ENCODE results near the gene TET1. TPM values are rescaled to one million over a fixed set of nuclear protein-coding genes. Genes with fewer than 3 reads are reported as not detected.

Gene TET1
- total RNA-seq, 6 donors from 2014 or later: 0.55 to 2.0 (median 1.2) TPM

DNA sequence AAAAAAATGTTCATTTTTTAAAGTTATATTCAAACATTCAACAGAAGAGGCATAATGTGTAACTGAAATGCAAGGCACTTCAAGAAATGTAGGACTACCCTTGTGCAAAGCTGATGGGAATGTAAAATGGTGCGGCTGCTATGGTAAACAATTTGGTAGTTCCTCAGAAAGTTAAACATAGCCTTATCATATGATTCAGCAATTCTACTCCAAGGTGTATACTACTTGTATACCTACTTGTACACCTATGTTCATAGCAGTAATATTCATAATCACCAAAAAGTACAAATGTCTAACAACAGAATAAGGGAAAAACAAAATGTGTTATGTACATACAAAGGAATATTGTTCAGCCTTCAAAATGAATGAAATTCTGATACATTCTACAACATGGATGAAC is 37.3 kb downstream of the TET1 start:
- no peak for TF ChIP-seq POLR2AphosphoS5 (IDR thresholded peaks at IDR 0.05)
- no peak for TF ChIP-seq POLR2A (IDR thresholded peaks at IDR 0.05)
- no peak for TF ChIP-seq EP300 (IDR thresholded peaks at IDR 0.05)
- TF ChIP-seq, protein P1, sequence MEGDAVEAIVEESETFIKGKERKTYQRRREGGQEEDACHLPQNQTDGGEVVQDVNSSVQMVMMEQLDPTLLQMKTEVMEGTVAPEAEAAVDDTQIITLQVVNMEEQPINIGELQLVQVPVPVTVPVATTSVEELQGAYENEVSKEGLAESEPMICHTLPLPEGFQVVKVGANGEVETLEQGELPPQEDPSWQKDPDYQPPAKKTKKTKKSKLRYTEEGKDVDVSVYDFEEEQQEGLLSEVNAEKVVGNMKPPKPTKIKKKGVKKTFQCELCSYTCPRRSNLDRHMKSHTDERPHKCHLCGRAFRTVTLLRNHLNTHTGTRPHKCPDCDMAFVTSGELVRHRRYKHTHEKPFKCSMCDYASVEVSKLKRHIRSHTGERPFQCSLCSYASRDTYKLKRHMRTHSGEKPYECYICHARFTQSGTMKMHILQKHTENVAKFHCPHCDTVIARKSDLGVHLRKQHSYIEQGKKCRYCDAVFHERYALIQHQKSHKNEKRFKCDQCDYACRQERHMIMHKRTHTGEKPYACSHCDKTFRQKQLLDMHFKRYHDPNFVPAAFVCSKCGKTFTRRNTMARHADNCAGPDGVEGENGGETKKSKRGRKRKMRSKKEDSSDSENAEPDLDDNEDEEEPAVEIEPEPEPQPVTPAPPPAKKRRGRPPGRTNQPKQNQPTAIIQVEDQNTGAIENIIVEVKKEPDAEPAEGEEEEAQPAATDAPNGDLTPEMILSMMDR (IDR thresholded peaks at IDR 0.05): no peak

DNA sequence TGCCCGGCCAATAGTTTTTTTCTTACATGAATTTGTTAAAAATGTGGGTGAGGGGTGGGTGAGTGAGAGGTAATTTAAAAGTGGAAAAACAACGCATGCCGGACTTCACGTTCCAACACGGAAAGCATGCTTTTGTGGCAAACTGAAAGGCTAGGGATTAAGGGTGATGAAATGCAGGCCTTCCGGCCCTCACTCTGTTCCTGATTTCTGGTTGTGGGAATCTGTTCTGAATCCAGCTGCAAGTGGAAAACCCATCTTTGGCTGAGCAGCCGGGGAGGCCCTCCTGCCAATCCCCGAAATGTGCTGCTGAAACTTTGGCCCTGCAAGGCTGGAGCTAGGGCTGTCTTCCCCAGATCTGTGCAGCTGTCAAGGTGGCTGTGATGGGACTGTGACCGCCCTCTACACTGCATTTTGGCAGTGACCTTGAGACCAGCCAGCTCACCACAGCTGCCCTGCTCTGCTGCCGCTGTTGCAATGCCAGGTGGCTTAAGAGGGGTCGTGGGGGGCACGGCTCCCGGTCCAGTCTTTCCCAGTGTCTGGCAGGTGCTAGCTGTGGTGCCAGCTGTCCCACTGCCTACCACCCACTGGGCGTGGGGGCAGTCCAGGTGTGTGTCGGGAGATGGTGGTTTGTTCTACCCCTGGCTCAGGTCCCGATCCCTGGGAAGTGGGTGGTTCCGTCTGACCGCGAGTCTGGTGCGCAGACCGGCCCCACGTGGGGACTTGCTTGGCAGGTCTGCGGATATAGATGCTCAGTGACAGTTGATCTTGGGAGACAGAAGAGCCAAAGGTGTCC is 39.0 kb downstream of the TET1 start:
- 48 to 53% methylated on average over 19 to 22 of the region's 23 CpGs for WGBS, 2 donors

More for the DNA sequence above, 37.3 kb downstream of the TET1 start:
- H3K9me3 ChIP-seq: no peaks in the 10 kb centered on the region
- no peak for DNase-seq
- H3K4me3 ChIP-seq: no peak overlapping the region
- no peaks in the 10 kb centered on the region for H3K36me3 ChIP-seq
- H3K4me1 ChIP-seq: peaks cover 13 to 23% (median 19%) of the 10 kb centered on the region in 4 donors
- H3K27ac ChIP-seq: no peak overlapping the region
- H3K27me3 ChIP-seq: no peaks in the 10 kb centered on the region
- 96 to 97% methylated on average over 1 of the region's 1 CpG for WGBS, 2 donors
- no peak for ATAC-seq (ENCODE audit: low FRiP score in 2 of 2)

DNA sequence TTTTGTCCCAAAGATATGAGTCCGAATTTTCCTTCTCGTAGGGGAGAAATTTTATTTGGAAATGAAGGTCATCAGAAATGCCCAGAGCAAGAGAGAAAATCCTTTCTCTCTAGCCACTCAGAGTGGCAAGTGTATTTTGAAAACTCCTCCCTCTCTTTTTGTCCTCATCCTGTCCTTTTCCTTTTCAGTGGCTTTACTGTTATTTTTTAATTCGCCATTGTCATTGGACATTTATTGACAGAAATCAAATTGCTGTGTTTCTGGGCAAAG is 39.6 kb downstream of the TET1 start:
- Histone ChIP-seq H3K9me3 (no peaks in the 10 kb centered on the region), H3K4me3 (peak overlapping the region; percentile 26 to 60 (median 50)), H3K27ac (peak overlapping the region in 3 of 4 donors; percentile 27 to 71 (median 56)), H3K36me3 (no peaks in the 10 kb centered on the region), H3K27me3 (no peaks in the 10 kb centered on the region), H3K4me1 (peaks cover 13 to 23% (median 19%) of the 10 kb centered on the region in 4 donors)
- 29 to 34% methylated on average over 3 of the region's 3 CpGs for WGBS, 2 donors
- no peak for ATAC-seq (ENCODE audit: low FRiP score in 2 of 2)
- no peak for TF ChIP-seq POLR2AphosphoS5 (IDR thresholded peaks at IDR 0.05)
- TF ChIP-seq POLR2A (IDR thresholded peaks at IDR 0.05): no peak
- TF ChIP-seq, protein P1 (IDR thresholded peaks at IDR 0.05): no peak
- no peak for TF ChIP-seq EP300 (IDR thresholded peaks at IDR 0.05)
- DNase-seq: no peak

More for the DNA sequence above, 39.0 kb downstream of the TET1 start:
- DNase-seq (peak in 1 of 2 donors; percentile 59), ATAC-seq (ENCODE audit: low FRiP score in 2 of 2) (peak; percentile 38 to 42)
- Histone ChIP-seq H3K4me1 (peaks cover 13 to 23% (median 19%) of the 10 kb centered on the region in 4 donors), H3K9me3 (no peaks in the 10 kb centered on the region), H3K36me3 (no peaks in the 10 kb centered on the region), H3K27me3 (no peaks in the 10 kb centered on the region), H3K27ac (peak overlapping the region; percentile 27 to 71 (median 56)), H3K4me3 (peak overlapping the region in 3 of 4 donors; percentile 42 to 60 (median 58))
- peak in 1 of 2 donors; percentile 3 for TF ChIP-seq POLR2AphosphoS5 (IDR thresholded peaks at IDR 0.05)
- no peak for TF ChIP-seq POLR2A (IDR thresholded peaks at IDR 0.05)

DNA sequence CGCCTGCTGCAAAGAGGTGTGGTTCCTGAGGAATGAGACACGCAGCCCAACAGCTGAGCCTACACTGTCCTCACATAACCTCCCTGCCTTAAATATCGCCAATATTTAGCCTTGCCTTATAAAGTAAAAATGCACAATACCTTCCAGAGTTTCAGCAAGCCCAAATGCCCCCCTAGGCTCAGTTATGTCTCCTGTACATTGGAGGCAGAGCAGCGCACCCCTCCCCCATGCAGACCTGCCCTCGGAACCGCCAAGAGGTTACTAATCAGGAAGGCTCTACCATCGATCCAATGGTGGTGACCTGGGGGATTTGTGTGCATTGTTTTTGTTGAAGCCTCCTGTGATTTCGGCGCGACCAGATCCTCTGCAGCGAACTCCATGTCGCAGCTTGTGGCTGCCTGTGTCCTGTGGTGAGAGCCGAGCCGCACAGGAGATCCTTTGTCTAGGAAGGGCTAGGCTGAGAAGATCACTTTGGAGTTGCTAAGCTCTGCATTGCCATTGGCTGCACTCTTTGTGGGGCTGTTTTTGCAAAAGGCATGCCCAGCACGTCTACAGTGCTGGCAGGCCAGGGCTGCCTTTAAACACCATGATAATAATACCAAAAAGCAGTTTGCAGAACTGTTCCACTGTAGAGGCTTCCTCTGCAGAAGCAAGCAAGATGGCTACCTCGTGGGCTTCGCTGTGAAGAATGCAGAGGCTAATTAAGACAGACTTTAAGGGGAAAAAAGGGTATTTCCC is 40.1 kb downstream of the TET1 start:
- Histone ChIP-seq H3K27me3 (no peaks in the 10 kb centered on the region), H3K27ac (peak overlapping the region in 3 of 4 donors; percentile 20 to 71 (median 65)), H3K4me3 (peak overlapping the region; percentile 26 to 60 (median 50)), H3K9me3 (no peaks in the 10 kb centered on the region), H3K4me1 (peaks cover 13 to 23% (median 19%) of the 10 kb centered on the region in 4 donors), H3K36me3 (no peaks in the 10 kb centered on the region)
- TF ChIP-seq, protein P1 (IDR thresholded peaks at IDR 0.05): no peak
- TF ChIP-seq POLR2A (IDR thresholded peaks at IDR 0.05) (peak in 1 of 4 donors; percentile 31), POLR2AphosphoS5 (IDR thresholded peaks at IDR 0.05) (no peak), EP300 (IDR thresholded peaks at IDR 0.05) (no peak)
- DNase-seq (peak in 1 of 2 donors; percentile 54), ATAC-seq (ENCODE audit: low FRiP score in 2 of 2) (peak; percentile 90 to 93)
- 6 to 7% methylated on average over 15 to 16 of the region's 17 CpGs for WGBS, 2 donors
